GM20000 (cell line): Measurements from ENCODE around the gene SIRPB2.
A peak's percentile ranks its signal among the peaks of the same experiment; 100 is the strongest.

Experiments used
- DNase-seq: peaks from one replicate; pipeline ENCODE4 v3.0.0; 2012; ENCODE audit warnings: low spot score
- TF ChIP-seq, protein P1 (sequence below): IDR thresholded peaks from 2 replicates; pipeline ENCODE4 v1.5.1; 2012; ENCODE audit warnings: mild to moderate bottlenecking, control low read depth; ENCODE audit errors: extremely low read depth, missing control alignments

The SIRPB2 gene

GRCh38 chr20:1466211-1467081, 24.8 kb downstream of the SIRPB2 start, which contains the start of gene NSFL1C:
Gene NSFL1C, minus strand, starts transcription at chr20:1466849. Its CDS starts 25 bp downstream, at chr20:1466824.
- DNase-seq: peak; percentile 97
- TF ChIP-seq, protein P1, sequence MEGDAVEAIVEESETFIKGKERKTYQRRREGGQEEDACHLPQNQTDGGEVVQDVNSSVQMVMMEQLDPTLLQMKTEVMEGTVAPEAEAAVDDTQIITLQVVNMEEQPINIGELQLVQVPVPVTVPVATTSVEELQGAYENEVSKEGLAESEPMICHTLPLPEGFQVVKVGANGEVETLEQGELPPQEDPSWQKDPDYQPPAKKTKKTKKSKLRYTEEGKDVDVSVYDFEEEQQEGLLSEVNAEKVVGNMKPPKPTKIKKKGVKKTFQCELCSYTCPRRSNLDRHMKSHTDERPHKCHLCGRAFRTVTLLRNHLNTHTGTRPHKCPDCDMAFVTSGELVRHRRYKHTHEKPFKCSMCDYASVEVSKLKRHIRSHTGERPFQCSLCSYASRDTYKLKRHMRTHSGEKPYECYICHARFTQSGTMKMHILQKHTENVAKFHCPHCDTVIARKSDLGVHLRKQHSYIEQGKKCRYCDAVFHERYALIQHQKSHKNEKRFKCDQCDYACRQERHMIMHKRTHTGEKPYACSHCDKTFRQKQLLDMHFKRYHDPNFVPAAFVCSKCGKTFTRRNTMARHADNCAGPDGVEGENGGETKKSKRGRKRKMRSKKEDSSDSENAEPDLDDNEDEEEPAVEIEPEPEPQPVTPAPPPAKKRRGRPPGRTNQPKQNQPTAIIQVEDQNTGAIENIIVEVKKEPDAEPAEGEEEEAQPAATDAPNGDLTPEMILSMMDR: peak; percentile 98

DNA sequence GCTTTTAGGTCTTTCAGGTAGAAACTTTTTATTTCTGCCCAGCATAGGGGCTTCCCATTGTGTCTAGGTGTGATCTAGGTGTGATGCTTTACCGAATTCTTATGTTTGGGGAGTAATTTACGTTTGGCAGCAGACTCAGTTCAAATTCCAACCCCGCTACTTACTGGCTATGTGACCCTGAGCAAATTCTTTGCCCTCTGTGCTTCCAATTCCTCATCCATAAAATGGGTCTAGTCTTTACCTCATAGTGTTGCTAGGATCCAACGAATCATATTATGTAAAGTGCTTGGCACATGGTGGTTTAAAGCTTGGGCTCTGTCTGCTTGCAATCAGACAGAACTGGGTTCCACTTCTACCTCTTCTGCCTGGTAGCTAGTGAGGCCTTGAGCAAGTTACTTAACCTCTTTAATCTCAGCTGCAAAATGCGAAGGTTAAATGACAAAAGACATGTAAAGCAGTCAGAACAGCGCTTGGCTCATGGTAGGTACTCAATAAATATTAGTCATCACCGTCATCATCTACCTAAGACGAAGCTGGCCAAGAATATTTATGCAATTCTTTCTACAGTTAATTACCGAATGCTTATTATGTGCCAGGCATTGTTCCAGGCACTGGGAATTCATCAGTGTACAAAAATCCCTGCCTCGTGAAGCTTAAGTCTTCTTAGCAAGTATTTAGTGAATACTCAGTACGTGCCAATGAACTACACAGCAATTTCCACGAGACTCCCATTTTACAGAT, 25.6 kb downstream of the SIRPB2 start:
- no peak for DNase-seq
- TF ChIP-seq, protein P1: no peak

- TF ChIP-seq, protein P1: no peak
- no peak for DNase-seq
Measured at GRCh38 chr20:1463971-1464570, 27.1 kb downstream of the SIRPB2 start.

DNA sequence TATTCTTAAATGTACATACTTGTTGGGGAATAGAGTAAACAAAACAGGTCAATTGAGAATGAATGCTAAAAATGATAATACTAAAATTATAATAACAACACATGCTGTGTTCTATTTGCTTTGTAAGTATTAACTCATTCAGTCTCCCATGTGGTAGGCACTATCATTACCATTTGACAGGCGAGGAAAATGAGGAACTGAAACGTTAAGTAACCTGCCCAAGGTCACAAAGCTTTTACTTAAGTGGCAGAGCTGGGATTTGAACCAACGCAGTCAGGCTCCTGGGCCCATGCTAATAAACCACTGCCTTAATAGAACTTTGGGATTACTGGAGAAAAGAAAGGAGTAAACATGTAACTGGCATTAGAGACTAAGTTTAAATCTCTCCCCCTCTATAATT, 28.4 kb downstream of the SIRPB2 start:
- TF ChIP-seq, protein P1: no peak
- DNase-seq: no peak

GRCh38 chr20:1462001-1462400, 29.2 kb downstream of the SIRPB2 start:
- no peak for DNase-seq
- TF ChIP-seq, protein P1: no peak

- TF ChIP-seq, protein P1: no peak
- no peak for DNase-seq
Measured at GRCh38 chr20:1460275-1460674, 30.9 kb downstream of the SIRPB2 start.
